IMR-90 (cell line): Measurements from ENCODE around the gene KCNK5. TPM values are rescaled to one million over a fixed set of nuclear protein-coding genes. Genes with fewer than 3 reads are reported as not detected.

ENCODE experiments used
- ATAC-seq: fragments of 200-7000 bp; cut with Tn5 transposase; 2 replicates; pipeline ENCODE4 v1.9.1; 2020; ENCODE audit warnings: low read depth, mild to moderate bottlenecking, moderate library complexity
- BruUV-seq: library from RNA; stranded (reverse); fragments of 400-500 nt; replicated peaks from 2 replicates; lab custom pipeline; 2021; lab: Mats Ljungman, UMichigan
- CTCF ChIA-PET: fragments of 300-600 bp; formaldehyde crosslinking; extraction: SDS; loops from one replicate; lab custom pipeline; 2021; ENCODE audit warnings: antibody characterized with exemption; lab: Yijun Ruan, JAX
- POLR2A ChIA-PET: fragments of 300-600 bp; sonication (Branson Sonifier 250); formaldehyde crosslinking; loops from one replicate; lab custom pipeline; 2022; ENCODE audit warnings: antibody characterized with exemption; ENCODE audit not compliant: unreplicated experiment; lab: Charles Lee
- DNase-seq: peaks from one replicate; pipeline ENCODE4 v3.0.0; 2013
- H2AFZ ChIP-seq: replicated peaks from 2 replicates; pipeline ENCODE3; 2013; ENCODE audit warnings: low read length, mild to moderate bottlenecking; ENCODE audit not compliant: poor library complexity
- H2AK5ac ChIP-seq: 2 replicates; pipeline ENCODE4 v1.6.1; 2013; ENCODE audit warnings: low read depth, low read length, inconsistent platforms
- H2AK9ac ChIP-seq: replicated peaks from 2 replicates; pipeline ENCODE3; 2013; ENCODE audit warnings: mild to moderate bottlenecking, low read depth, low read length, moderate library complexity; ENCODE audit not compliant: poor library complexity
- H2BK120ac ChIP-seq: 2 replicates; pipeline ENCODE4 v1.6.1; 2013; ENCODE audit warnings: low read depth, low read length, inconsistent platforms
- H2BK15ac ChIP-seq: 3 replicates; pipeline ENCODE4 v1.6.1; 2013; ENCODE audit warnings: low read depth, low read length, inconsistent platforms
- H2BK20ac ChIP-seq: 2 replicates; pipeline ENCODE4 v1.6.1; 2013; ENCODE audit warnings: low read depth, mild to moderate bottlenecking, inconsistent platforms, low read length, moderate library complexity
- H2BK5ac ChIP-seq: 2 replicates; pipeline ENCODE4 v1.6.1; 2013; ENCODE audit warnings: mild to moderate bottlenecking, low read depth, low read length, inconsistent platforms; ENCODE audit not compliant: poor library complexity, severe bottlenecking
- H3K14ac ChIP-seq: replicated peaks from 2 replicates; pipeline ENCODE4 v1.6.1; 2013; ENCODE audit warnings: low read depth, low read length, inconsistent platforms
- H3K18ac ChIP-seq: 2 replicates; pipeline ENCODE4 v1.6.1; 2013; ENCODE audit warnings: low read depth, low read length, control low read depth
- H3K23ac ChIP-seq: 2 replicates; pipeline ENCODE4 v1.6.1; 2013; ENCODE audit warnings: low read depth, low read length, inconsistent platforms
- H3K27ac ChIP-seq: 2 replicates; pipeline ENCODE4 v1.5.1; 2013; ENCODE audit warnings: mild to moderate bottlenecking, control low read depth, low read length; ENCODE audit not compliant: insufficient read depth
- H3K27me3 ChIP-seq: 2 replicates; pipeline ENCODE4 v1.6.1; 2013; ENCODE audit warnings: low read length; ENCODE audit not compliant: control insufficient read depth, insufficient read depth
- H3K36me3 ChIP-seq: 2 replicates; pipeline ENCODE4 v1.6.1; 2013; ENCODE audit warnings: low read length, mixed read lengths; ENCODE audit not compliant: control insufficient read depth, insufficient read depth
- H3K4ac ChIP-seq: 2 replicates; pipeline ENCODE4 v1.6.1; 2013; ENCODE audit warnings: low read depth, low read length, inconsistent platforms
- H3K4me1 ChIP-seq: 2 replicates; pipeline ENCODE4 v1.6.1; 2013; ENCODE audit warnings: low read length, mixed read lengths; ENCODE audit not compliant: control insufficient read depth, insufficient read depth
- H3K4me2 ChIP-seq: 2 replicates; pipeline ENCODE4 v1.6.1; 2013; ENCODE audit warnings: low read depth, mild to moderate bottlenecking, control low read depth, low read length, moderate library complexity
- H3K4me3 ChIP-seq: 2 replicates; pipeline ENCODE4 v1.5.1; 2013; ENCODE audit warnings: low read depth, mild to moderate bottlenecking, control low read depth, low read length, moderate library complexity; ENCODE audit not compliant: insufficient read depth
- H3K56ac ChIP-seq: 2 replicates; pipeline ENCODE4 v1.6.1; 2013; ENCODE audit warnings: low read length, inconsistent platforms; ENCODE audit not compliant: insufficient read depth; ENCODE audit errors: extremely low read depth
- H3K79me1 ChIP-seq, 2 experiments: 2 replicates each; pipeline ENCODE4 v1.6.1; 2013; ENCODE audit warnings: low read length in 2 of 2, inconsistent platforms in 1 of 2, low read depth in 1 of 2
- H3K9ac ChIP-seq: 2 replicates; pipeline ENCODE4 v1.6.1; 2013; ENCODE audit warnings: low read depth, low read length, control low read depth
- H3K9me1 ChIP-seq: 2 replicates; pipeline ENCODE4 v1.6.1; 2013; ENCODE audit warnings: low read length, inconsistent platforms; ENCODE audit not compliant: insufficient read depth
- H3K9me3 ChIP-seq: 2 replicates; pipeline ENCODE4 v1.6.1; 2013; ENCODE audit warnings: low read length; ENCODE audit not compliant: control insufficient read depth, insufficient read depth
- H4K20me1 ChIP-seq: 2 replicates; pipeline ENCODE4 v1.6.1; 2013; ENCODE audit warnings: low read length, inconsistent platforms; ENCODE audit not compliant: insufficient read depth
- H4K5ac ChIP-seq: 2 replicates; pipeline ENCODE4 v1.6.1; 2013; ENCODE audit warnings: mild to moderate bottlenecking, low read depth, low read length, control low read depth
- H4K8ac ChIP-seq, 2 experiments: 2 replicates each; pipeline ENCODE4 v1.6.1; 2013; ENCODE audit warnings: low read depth in 2 of 2, low read length in 2 of 2, control low read depth in 1 of 2, inconsistent platforms in 1 of 2
- H4K91ac ChIP-seq: 2 replicates; pipeline ENCODE4 v1.6.1; 2013; ENCODE audit warnings: low read depth, low read length, inconsistent platforms; ENCODE audit not compliant: insufficient read depth
- CEBPB ChIP-seq: IDR thresholded peaks from 2 replicates; pipeline ENCODE4 v1.6.1; 2012; ENCODE audit warnings: low read depth, low read length, improper control_type of control experiment
- CTCF ChIP-seq: conservative IDR thresholded peaks from 2 replicates; pipeline ENCODE4 v1.5.1; 2012; ENCODE audit warnings: mild to moderate bottlenecking, low read depth, low read length, improper control_type of control experiment
- MAFK ChIP-seq: IDR thresholded peaks from 2 replicates; pipeline ENCODE4 v1.6.1; 2012; ENCODE audit warnings: low read depth, low read length, improper control_type of control experiment
- MXI1 ChIP-seq: IDR thresholded peaks from 2 replicates; pipeline ENCODE4 v1.6.1; 2012; ENCODE audit warnings: low read depth, mild to moderate bottlenecking, low read length, moderate library complexity, borderline replicate concordance
- NFE2L2 ChIP-seq: fragments of 150-350 bp; IDR thresholded peaks from 2 replicates; pipeline ENCODE4 v1.6.1; 2016; ENCODE audit warnings: low read depth, mild to moderate bottlenecking, low read length
- SMC3 ChIP-seq: fragments of 150-350 bp; IDR thresholded peaks from 2 replicates; pipeline ENCODE4 v1.6.1; 2016; ENCODE audit warnings: low read depth, mild to moderate bottlenecking, antibody characterized with exemption, low read length, moderate library complexity
- WGBS, 2 experiments: methylation state at CpG; one replicate each; pipeline versions ENCODE4 v1.1.5 to v1.1.7; 2013; ENCODE audit warnings: missing lambda C conversion rate in 2 of 2; ENCODE audit not compliant: insufficient read length in 1 of 2; ENCODE audit errors: extremely low coverage in 2 of 2; 5-methylcytosine and 5-hydroxymethylcytosine counted together
- dilution Hi-C: fragments of 300-500 bp; cut with HindIII; formaldehyde crosslinking; loops from one replicate; pipeline ENCODE4 v1.14.3; 2018; ENCODE audit warnings: low sequenced_read_pairs; ENCODE audit not compliant: unreplicated experiment
- in situ Hi-C: fragments of 300-500 bp; cut with MboI; formaldehyde crosslinking; loops from 3 replicates; pipeline ENCODE4 v1.14.3; 2019; ENCODE audit warnings: low sequenced_read_pairs, inconsistent platforms, mixed read lengths
- intact Hi-C: fragments of 100-400 bp; cut with micrococcal nuclease; formaldehyde crosslinking; loops from 2 replicates; pipeline ENCODE4 v1.10.0; 2022
- polyA plus RNA-seq, 3 experiments: library from polyadenylated mRNA; depleted of rRNA; stranded (reverse); fragments of >200 nt; gene quantifications; 2 replicates each; pipeline ENCODE4 v1.2.3, GENCODE V29; 2012; ENCODE audit warnings: low replicate concordance in 1 of 3
- total RNA-seq: library from RNA; depleted of rRNA; stranded (reverse); fragments of >200 nt; gene quantifications from 2 replicates; pipeline ENCODE4 v1.2.3, GENCODE V29; 2012

KCNK5 gene
- total and polyA plus RNA-seq, 2 of the 4 experiments (the other 2 are of a cell fraction) = not detected

- no peak overlapping the region for H3K18ac ChIP-seq
- no peak overlapping the region for H3K4me2 ChIP-seq
- no peak overlapping the region for H3K14ac ChIP-seq
- ChIA-PET CTCF (interaction anchor here (1.6 kb wide), 1 partner anchor 114 kb away, joined by 3 read pairs; no protein-coding TSS in a partner anchor), POLR2A (no interaction called here)
- H2AFZ ChIP-seq = no peak overlapping the region
- ATAC-seq (no peak), DNase-seq (no peak)
- H3K36me3 ChIP-seq = no peaks in the 10 kb centered on the region
- 53% methylated on average over 3 of the region's 8 CpGs; no CpG with 5 or more reads in 1 of the 2 experiments for WGBS, 2 experiments
- H4K5ac ChIP-seq = no peak overlapping the region
- no peaks in the 10 kb centered on the region for H3K79me1 ChIP-seq
- H3K9me3 ChIP-seq = no peaks in the 10 kb centered on the region; the same call in 1 of the 2 replicates
- no peak overlapping the region for H2AK9ac ChIP-seq
- intact Hi-C loops = no loop called here
- no peak overlapping the region for H3K4me3 ChIP-seq
- no peak overlapping the region for H4K91ac ChIP-seq
- no peak overlapping the region for H3K23ac ChIP-seq
- H3K4me1 ChIP-seq = no peaks in the 10 kb centered on the region
- no TSS peak for BruUV-seq
- no peaks in the 10 kb centered on the region for H3K27me3 ChIP-seq
- H3K9ac ChIP-seq = no peak overlapping the region
- no peak overlapping the region for H3K27ac ChIP-seq
- no peak overlapping the region for H3K4ac ChIP-seq
- no peak overlapping the region for H4K8ac ChIP-seq
- no peaks in the 10 kb centered on the region for H4K20me1 ChIP-seq
- no peak overlapping the region for H2BK5ac ChIP-seq
- dilution Hi-C loops = no loop called here
- no peak overlapping the region for H2AK5ac ChIP-seq
- in situ Hi-C loops = no loop called here
- no peak overlapping the region for H2BK15ac ChIP-seq
- H2BK120ac ChIP-seq = no peak overlapping the region
- H3K56ac ChIP-seq = no peak overlapping the region
- no peaks in the 10 kb centered on the region for H3K9me1 ChIP-seq
- no peak overlapping the region for H2BK20ac ChIP-seq
- TF ChIP-seq NFE2L2 = no peak
- no peak for TF ChIP-seq SMC3
- TF ChIP-seq CEBPB = no peak
- no peak for TF ChIP-seq MXI1
- TF ChIP-seq CTCF = no peak
- TF ChIP-seq MAFK = no peak
These were observed 40.1 kb downstream of the KCNK5 start for GRCh38 chr6:39189131-39189530.
